IPS DF 19.7 (cell line): ENCODE measurements around the gene EXT2.

Experiments
- DNase-seq: peaks from one replicate; pipeline ENCODE4 v3.0.0-alpha.2; 2013; ENCODE audit warnings: low read depth, low spot score

EXT2 gene

GRCh38 chr11:44199816-44200215, 104.3 kb downstream of the EXT2 start:
- DNase-seq: no peak

- DNase-seq: no peak
Observed at GRCh38 chr11:44203270-44204043, 108.0 kb downstream of the EXT2 start.

- no peak for DNase-seq
Observed at GRCh38 chr11:44205352-44205751, 109.9 kb downstream of the EXT2 start.

GRCh38 chr11:44205836-44206235, 110.4 kb downstream of the EXT2 start:
- DNase-seq: no peak

- DNase-seq: no peak
Observed at GRCh38 chr11:44207292-44207691, 111.8 kb downstream of the EXT2 start.

- no peak for DNase-seq
Observed at GRCh38 chr11:44208976-44209603, 113.6 kb downstream of the EXT2 start.

GRCh38 chr11:44212128-44212527, 116.7 kb downstream of the EXT2 start:
- no peak for DNase-seq

- DNase-seq: no peak
Observed at GRCh38 chr11:44213148-44213547, 117.7 kb downstream of the EXT2 start.

GRCh38 chr11:44217432-44217831, 122.0 kb downstream of the EXT2 start:
- DNase-seq: no peak

GRCh38 chr11:44219830-44220796, 124.6 kb downstream of the EXT2 start:
- no peak for DNase-seq

- no peak for DNase-seq
Observed at GRCh38 chr11:44221456-44221855, 126.0 kb downstream of the EXT2 start.

- DNase-seq: no peak
Observed at GRCh38 chr11:44221992-44222391, 126.5 kb downstream of the EXT2 start.

- DNase-seq: no peak
Observed at GRCh38 chr11:44223238-44223637, 127.8 kb downstream of the EXT2 start.

GRCh38 chr11:44224867-44225501, 129.5 kb downstream of the EXT2 start:
- DNase-seq: no peak

- DNase-seq: no peak
Observed at GRCh38 chr11:44226490-44226889, 131.0 kb downstream of the EXT2 start.

- no peak for DNase-seq
Observed at GRCh38 chr11:44226945-44227344, 131.5 kb downstream of the EXT2 start.

- DNase-seq: no peak
Observed at GRCh38 chr11:44228379-44228778, 132.9 kb downstream of the EXT2 start.

- no peak for DNase-seq
Observed at GRCh38 chr11:44229098-44229497, 133.6 kb downstream of the EXT2 start.

- no peak for DNase-seq
Observed at GRCh38 chr11:44229624-44230023, 134.1 kb downstream of the EXT2 start.

- no peak for DNase-seq
Observed at GRCh38 chr11:44235765-44236201, 140.3 kb downstream of the EXT2 start.

- DNase-seq: no peak
Observed at GRCh38 chr11:44236296-44236695, 140.8 kb downstream of the EXT2 start.

- no peak for DNase-seq
Observed at GRCh38 chr11:44237156-44237555, 141.7 kb downstream of the EXT2 start.
